Fibroblast of upper back skin (primary cell): ENCODE measurements around the gene SLC4A8.
"Not testable (repeated sequence)": the region's sequence is repeated elsewhere in the genome, so short reads cannot be mapped to it uniquely, and the experiment has no call there.

Source experiments
- DNase-seq: peaks from one replicate; pipeline ENCODE4 v3.0.0-alpha.2; 2013

SLC4A8 gene

DNA sequence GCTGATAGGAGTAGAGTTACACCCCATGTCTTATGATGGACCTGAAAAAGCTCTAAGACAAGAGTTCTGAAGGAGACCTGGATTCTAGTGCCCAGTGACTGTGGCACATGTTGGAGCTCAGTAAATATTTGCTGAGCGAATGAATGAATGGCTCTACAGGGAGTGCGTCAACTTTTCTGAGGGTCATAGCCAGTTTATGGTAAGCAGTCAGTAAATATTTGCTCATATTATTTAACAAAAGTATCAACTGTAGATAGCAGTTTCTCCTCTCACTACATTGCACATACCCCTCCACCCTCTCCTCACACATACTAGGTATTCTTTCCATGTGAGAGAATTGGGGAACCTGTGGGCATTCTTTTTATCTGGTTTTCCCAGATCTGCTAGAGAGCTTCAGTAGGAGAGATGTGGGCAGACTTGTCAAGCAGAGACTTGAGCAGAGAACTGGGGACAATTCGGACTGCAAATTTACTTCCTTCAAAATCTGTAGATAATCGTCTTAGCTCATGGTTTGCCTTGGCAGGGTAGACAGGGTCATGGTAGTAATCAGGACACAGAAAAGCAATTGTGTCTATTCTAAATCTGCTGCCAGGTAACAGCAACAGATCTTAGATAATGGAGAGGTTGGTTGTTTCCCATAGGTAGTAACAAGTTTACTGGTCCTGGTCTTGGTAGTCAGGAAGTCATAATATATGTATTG lies 5.7 kb downstream of the SLC4A8 start:
- DNase-seq: no peak

- no peak for DNase-seq
Observed at GRCh38 chr12:51432921-51433320, 8.3 kb downstream of the SLC4A8 start.

- peak; percentile 11 for DNase-seq
Observed at GRCh38 chr12:51434305-51434704, 9.7 kb downstream of the SLC4A8 start.

- DNase-seq: no peak
Observed at GRCh38 chr12:51437431-51437830, 12.8 kb downstream of the SLC4A8 start.

DNA sequence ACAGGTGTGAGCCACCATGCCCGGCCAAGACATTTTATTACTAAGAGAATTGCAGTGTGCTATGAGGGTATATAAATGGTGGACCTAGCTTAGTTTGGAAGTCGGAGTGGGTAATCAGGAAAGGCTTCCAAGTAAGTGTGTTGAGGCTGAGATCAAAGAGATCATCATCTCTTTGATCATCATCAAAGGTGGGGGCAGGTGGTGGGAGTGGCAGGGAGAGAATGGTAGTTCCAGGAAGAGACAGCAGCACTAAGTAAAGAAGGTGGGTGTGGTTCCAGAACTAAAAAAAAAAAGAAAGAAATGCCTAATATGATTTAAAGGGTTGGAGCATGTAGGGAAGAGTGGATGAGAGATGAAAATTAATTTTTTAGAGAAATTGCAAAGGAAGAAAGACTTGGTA lies 14.7 kb downstream of the SLC4A8 start:
- no peak for DNase-seq

DNA sequence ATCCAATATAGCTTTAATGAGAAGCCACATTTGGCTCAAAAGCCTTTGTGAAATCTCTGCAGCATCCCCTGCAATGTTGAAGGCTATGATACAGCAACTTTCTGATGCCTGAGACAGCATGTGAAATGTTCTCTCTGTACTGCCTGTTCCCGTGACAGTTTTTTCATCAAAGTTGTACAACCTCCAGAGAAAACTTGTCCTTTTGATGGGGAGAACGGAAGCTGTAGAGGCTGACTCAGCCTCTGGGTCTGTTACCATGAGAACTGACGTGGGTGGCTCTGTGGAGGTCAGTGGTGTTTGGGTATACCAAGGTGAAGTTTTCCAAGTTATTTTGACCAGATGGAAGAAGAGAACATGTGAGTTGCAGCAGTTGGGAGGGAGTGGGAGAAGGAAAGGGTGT lies 17.0 kb downstream of the SLC4A8 start:
- DNase-seq: no peak

DNA sequence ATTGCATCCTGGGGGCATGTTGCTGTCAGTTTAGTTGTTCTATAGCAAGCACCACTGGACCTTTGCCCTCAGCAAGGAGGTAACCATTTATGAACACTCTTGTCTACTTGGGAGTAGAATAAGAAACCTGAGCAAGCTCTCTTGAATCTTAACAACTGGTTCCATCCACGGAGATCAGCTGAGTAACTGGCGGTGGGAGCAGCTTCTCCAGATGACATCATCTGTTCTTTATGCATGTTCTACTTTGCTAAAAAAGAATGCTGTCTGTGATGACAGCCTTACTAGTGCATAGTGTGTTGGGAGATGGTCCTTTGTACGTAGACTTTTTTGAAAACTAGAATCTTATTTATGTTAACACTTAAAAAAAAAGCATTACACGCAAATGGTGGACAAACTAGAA lies 17.7 kb downstream of the SLC4A8 start:
- peak; percentile 21 for DNase-seq

- no peak for DNase-seq
Observed at GRCh38 chr12:51443573-51443972, 18.9 kb downstream of the SLC4A8 start.

GRCh38 chr12:51448618-51449256 lies 24.1 kb downstream of the SLC4A8 start:
- DNase-seq: no peak

DNA sequence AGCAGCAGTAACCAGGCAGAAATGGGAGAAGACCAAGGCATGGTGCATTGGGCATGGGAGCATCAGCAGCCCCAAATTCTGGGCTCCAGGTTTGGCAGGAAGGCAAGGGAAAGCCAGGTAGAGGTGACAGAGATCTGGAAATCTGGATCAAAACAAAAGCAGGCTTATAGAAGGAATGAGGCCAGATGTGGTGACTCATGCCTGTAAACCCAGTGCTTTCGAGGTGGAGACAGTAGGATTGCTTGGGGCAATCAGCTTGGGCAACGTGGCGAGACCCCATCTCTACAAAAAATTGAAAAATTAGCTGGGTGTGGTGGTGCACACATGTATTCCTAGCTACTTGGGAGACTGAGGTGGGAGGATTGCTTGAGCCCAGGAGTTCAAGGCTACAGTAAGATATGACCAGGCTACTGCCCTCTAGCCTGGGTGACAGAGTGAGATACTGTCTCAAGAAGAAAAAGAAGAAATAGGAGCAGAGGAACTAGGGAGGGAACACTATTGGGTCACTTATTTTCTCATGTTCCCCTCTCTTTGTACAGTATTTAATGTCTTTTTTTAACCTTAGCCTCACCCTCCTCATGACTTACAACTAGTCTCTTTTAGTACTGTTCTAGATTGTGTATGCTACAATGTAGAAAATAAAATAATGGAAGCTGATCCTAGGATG lies 25.1 kb downstream of the SLC4A8 start:
- peak; percentile 2 for DNase-seq

GRCh38 chr12:51450333-51450732 lies 25.7 kb downstream of the SLC4A8 start:
- no peak for DNase-seq

- no peak for DNase-seq
Observed at GRCh38 chr12:51450806-51451205, 26.2 kb downstream of the SLC4A8 start.

- DNase-seq: not testable (repeated sequence)
Observed at GRCh38 chr12:51454016-51454415, 29.4 kb downstream of the SLC4A8 start.

GRCh38 chr12:51455050-51455449 lies 30.4 kb downstream of the SLC4A8 start:
- not testable (repeated sequence) for DNase-seq

- no peak for DNase-seq
Observed at GRCh38 chr12:51458635-51459034, 34.0 kb downstream of the SLC4A8 start.

DNA sequence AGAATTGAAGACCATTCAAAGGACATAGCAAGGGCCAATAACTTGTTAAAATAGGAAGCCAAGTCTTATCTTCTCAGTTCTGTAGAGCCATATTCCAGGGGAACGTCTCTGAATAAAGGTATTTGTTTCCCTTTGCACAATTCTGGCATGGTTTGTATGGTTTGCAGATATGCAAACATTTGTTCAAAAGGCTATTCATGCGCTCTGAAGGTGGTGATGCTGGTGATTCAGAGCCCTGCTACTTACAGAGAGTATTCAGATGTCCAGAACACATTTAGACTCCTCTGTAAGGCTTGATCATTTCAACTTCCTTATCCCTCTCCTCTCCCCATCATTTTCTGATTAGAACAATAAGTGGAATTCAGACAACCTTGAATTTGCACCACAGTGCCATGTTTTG lies 35.9 kb downstream of the SLC4A8 start:
- no peak for DNase-seq

DNA sequence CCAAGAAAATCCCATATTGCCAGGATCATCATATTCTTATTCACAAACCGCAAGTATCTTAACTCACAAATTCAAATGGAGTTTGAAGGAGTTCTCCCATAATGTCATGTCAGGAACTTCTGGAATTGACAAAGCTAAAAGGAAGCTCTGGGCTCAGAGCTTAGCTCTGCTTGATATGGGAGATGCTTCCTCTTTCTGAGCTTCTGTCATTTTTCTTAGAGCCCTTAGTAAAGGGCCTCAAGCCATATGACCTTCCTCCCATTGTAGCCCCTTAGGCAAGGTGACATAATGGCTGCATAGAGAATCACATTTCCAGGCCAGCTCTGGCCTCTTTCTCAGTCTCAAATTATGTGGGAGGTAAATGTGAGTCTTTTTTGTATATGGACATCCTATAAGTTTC lies 40.9 kb downstream of the SLC4A8 start:
- no peak for DNase-seq

- DNase-seq: no peak
Observed at GRCh38 chr12:51470116-51470515, 45.5 kb downstream of the SLC4A8 start.

GRCh38 chr12:51471111-51471864 lies 46.7 kb downstream of the SLC4A8 start:
- DNase-seq: peak; percentile 4

GRCh38 chr12:51472984-51473383 lies 48.4 kb downstream of the SLC4A8 start:
- no peak for DNase-seq

- DNase-seq: no peak
Observed at GRCh38 chr12:51473947-51474346, 49.3 kb downstream of the SLC4A8 start.

- no peak for DNase-seq
Observed at GRCh38 chr12:51475543-51475942, 50.9 kb downstream of the SLC4A8 start.

GRCh38 chr12:51480978-51481377 lies 56.3 kb downstream of the SLC4A8 start:
- no peak for DNase-seq
